Activated naive CD4-positive, alpha-beta T cell treated with anti-CD3 and anti-CD28 coated beads, Interleukin-2, amount 50 U/mL, for 24 hours (primary cell): ENCODE results near the gene ATL3.
"Not testable (repeated sequence)": the region's sequence is repeated elsewhere in the genome, so short reads cannot be mapped to it uniquely, and the experiment has no call there.

Experiments used
- H3K27ac Mint-ChIP-seq: one replicate; pipeline ENCODE4 v1.8.0; 2021; ENCODE audit warnings: mild to moderate bottlenecking, mixed read lengths
- H3K27me3 Mint-ChIP-seq: one replicate; pipeline ENCODE4 v1.8.0; 2021; ENCODE audit warnings: mixed read lengths
- H3K36me3 Mint-ChIP-seq: one replicate; pipeline ENCODE4 v1.8.0; 2021; ENCODE audit warnings: mixed read lengths
- H3K4me1 Mint-ChIP-seq: one replicate; pipeline ENCODE4 v1.8.0; 2021; ENCODE audit warnings: mixed read lengths
- H3K4me3 Mint-ChIP-seq: one replicate; pipeline ENCODE4 v1.8.0; 2021; ENCODE audit warnings: mild to moderate bottlenecking, mixed read lengths
- H3K9me3 Mint-ChIP-seq: one replicate; pipeline ENCODE4 v1.8.0; 2021; ENCODE audit warnings: mixed read lengths

The ATL3 gene

GRCh38 chr11:63663809-63664208 lies 7.4 kb downstream of the ATL3 start:
- peaks cover 55% of the 10 kb centered on the region for H3K4me1 Mint-ChIP-seq
- no peaks in the 10 kb centered on the region for H3K9me3 Mint-ChIP-seq
- H3K4me3 Mint-ChIP-seq: no peak overlapping the region
- no peak overlapping the region for H3K27ac Mint-ChIP-seq
- H3K27me3 Mint-ChIP-seq: no peaks in the 10 kb centered on the region
- peaks cover 2% of the 10 kb centered on the region for H3K36me3 Mint-ChIP-seq

GRCh38 chr11:63660972-63661371 lies 10.2 kb downstream of the ATL3 start:
- Mint-ChIP-seq H3K4me3 (no peak overlapping the region), H3K9me3 (no peaks in the 10 kb centered on the region), H3K27ac (no peak overlapping the region), H3K36me3 (peaks cover 3% of the 10 kb centered on the region), H3K4me1 (peaks cover 44% of the 10 kb centered on the region), H3K27me3 (no peaks in the 10 kb centered on the region)

GRCh38 chr11:63652671-63653070 lies 18.5 kb downstream of the ATL3 start:
- Mint-ChIP-seq H3K27ac (no peak overlapping the region), H3K9me3 (no peaks in the 10 kb centered on the region), H3K4me3 (no peak overlapping the region), H3K27me3 (no peaks in the 10 kb centered on the region), H3K36me3 (peaks cover 16% of the 10 kb centered on the region), H3K4me1 (peaks cover 14% of the 10 kb centered on the region)

GRCh38 chr11:63643205-63643604 lies 28.0 kb downstream of the ATL3 start:
- Mint-ChIP-seq H3K4me3 (no peak overlapping the region), H3K9me3 (no peaks in the 10 kb centered on the region), H3K27ac (no peak overlapping the region), H3K36me3 (peaks cover 10% of the 10 kb centered on the region), H3K27me3 (no peaks in the 10 kb centered on the region), H3K4me1 (peaks cover 5% of the 10 kb centered on the region)

GRCh38 chr11:63641727-63642126 lies 29.4 kb downstream of the ATL3 start:
- no peaks in the 10 kb centered on the region for H3K9me3 Mint-ChIP-seq
- H3K36me3 Mint-ChIP-seq: peaks cover 5% of the 10 kb centered on the region
- H3K4me1 Mint-ChIP-seq: peaks cover 11% of the 10 kb centered on the region
- H3K27me3 Mint-ChIP-seq: no peaks in the 10 kb centered on the region
- no peak overlapping the region for H3K4me3 Mint-ChIP-seq
- no peak overlapping the region for H3K27ac Mint-ChIP-seq

- peaks cover 17% of the 10 kb centered on the region for H3K4me1 Mint-ChIP-seq
- peaks cover 9% of the 10 kb centered on the region for H3K36me3 Mint-ChIP-seq
- H3K9me3 Mint-ChIP-seq: no peaks in the 10 kb centered on the region
- H3K4me3 Mint-ChIP-seq: no peak overlapping the region
- no peaks in the 10 kb centered on the region for H3K27me3 Mint-ChIP-seq
- H3K27ac Mint-ChIP-seq: peak overlapping the region; percentile 43
Measured at GRCh38 chr11:63639199-63639832, 31.9 kb downstream of the ATL3 start.

- H3K4me1 Mint-ChIP-seq: peaks cover 17% of the 10 kb centered on the region
- H3K27me3 Mint-ChIP-seq, H3K36me3 Mint-ChIP-seq, H3K27ac Mint-ChIP-seq, H3K4me3 Mint-ChIP-seq, H3K9me3 Mint-ChIP-seq: not testable (repeated sequence)
Measured at GRCh38 chr11:63638436-63638835, 32.7 kb downstream of the ATL3 start.

GRCh38 chr11:63635762-63636465 lies 35.3 kb downstream of the ATL3 start:
- Mint-ChIP-seq H3K4me1 (peaks cover 22% of the 10 kb centered on the region), H3K36me3 (peaks cover 14% of the 10 kb centered on the region), H3K27me3 (no peaks in the 10 kb centered on the region), H3K4me3 (no peak overlapping the region), H3K27ac (peak overlapping the region; percentile 3), H3K9me3 (no peaks in the 10 kb centered on the region)

GRCh38 chr11:63629426-63629825 lies 41.8 kb downstream of the ATL3 start:
- H3K27me3 Mint-ChIP-seq: no peaks in the 10 kb centered on the region
- H3K27ac Mint-ChIP-seq: no peak overlapping the region
- no peaks in the 10 kb centered on the region for H3K9me3 Mint-ChIP-seq
- no peak overlapping the region for H3K4me3 Mint-ChIP-seq
- H3K36me3 Mint-ChIP-seq: peaks cover 16% of the 10 kb centered on the region
- peaks cover 15% of the 10 kb centered on the region for H3K4me1 Mint-ChIP-seq

GRCh38 chr11:63623513-63624140 lies 47.5 kb downstream of the ATL3 start:
- H3K9me3 Mint-ChIP-seq: no peaks in the 10 kb centered on the region
- no peak overlapping the region for H3K27ac Mint-ChIP-seq
- no peaks in the 10 kb centered on the region for H3K36me3 Mint-ChIP-seq
- no peaks in the 10 kb centered on the region for H3K27me3 Mint-ChIP-seq
- H3K4me1 Mint-ChIP-seq: peaks cover 14% of the 10 kb centered on the region
- no peak overlapping the region for H3K4me3 Mint-ChIP-seq

- Mint-ChIP-seq H3K4me1 (peaks cover 8% of the 10 kb centered on the region), H3K4me3 (no peak overlapping the region), H3K9me3 (no peaks in the 10 kb centered on the region), H3K27ac (no peak overlapping the region), H3K27me3 (no peaks in the 10 kb centered on the region), H3K36me3 (no peaks in the 10 kb centered on the region)
Measured at GRCh38 chr11:63622323-63622722, 48.9 kb downstream of the ATL3 start.

GRCh38 chr11:63621071-63621470 lies 50.1 kb downstream of the ATL3 start:
- H3K27me3 Mint-ChIP-seq: no peaks in the 10 kb centered on the region
- no peaks in the 10 kb centered on the region for H3K9me3 Mint-ChIP-seq
- no peak overlapping the region for H3K27ac Mint-ChIP-seq
- H3K4me3 Mint-ChIP-seq: no peak overlapping the region
- H3K36me3 Mint-ChIP-seq: no peaks in the 10 kb centered on the region
- peaks cover 8% of the 10 kb centered on the region for H3K4me1 Mint-ChIP-seq

- peaks cover 8% of the 10 kb centered on the region for H3K4me1 Mint-ChIP-seq
- H3K36me3 Mint-ChIP-seq: no peaks in the 10 kb centered on the region
- no peaks in the 10 kb centered on the region for H3K9me3 Mint-ChIP-seq
- H3K4me3 Mint-ChIP-seq: no peak overlapping the region
- no peak overlapping the region for H3K27ac Mint-ChIP-seq
- H3K27me3 Mint-ChIP-seq: no peaks in the 10 kb centered on the region
Measured at GRCh38 chr11:63619967-63620366, 51.2 kb downstream of the ATL3 start.

GRCh38 chr11:63617686-63618085 lies 53.5 kb downstream of the ATL3 start:
- H3K4me3 Mint-ChIP-seq, H3K27ac Mint-ChIP-seq, H3K9me3 Mint-ChIP-seq, H3K36me3 Mint-ChIP-seq, H3K27me3 Mint-ChIP-seq: not testable (repeated sequence)
- H3K4me1 Mint-ChIP-seq: peaks cover 10% of the 10 kb centered on the region

GRCh38 chr11:63616953-63617352 lies 54.2 kb downstream of the ATL3 start:
- Mint-ChIP-seq H3K4me1 (peaks cover 12% of the 10 kb centered on the region), H3K4me3 (no peak overlapping the region), H3K27ac (no peak overlapping the region), H3K36me3 (no peaks in the 10 kb centered on the region), H3K9me3 (no peaks in the 10 kb centered on the region), H3K27me3 (no peaks in the 10 kb centered on the region)

GRCh38 chr11:63614136-63614671 lies 57.0 kb downstream of the ATL3 start, which contains the start of gene PLAAT3:
PLAAT3 (minus strand) TSS chr11:63614433; CDS start chr11:63614014, 419 bp downstream.
- H3K27me3 Mint-ChIP-seq: no peaks in the 10 kb centered on the region
- peaks cover 14% of the 10 kb centered on the region for H3K4me1 Mint-ChIP-seq
- no peaks in the 10 kb centered on the region for H3K36me3 Mint-ChIP-seq
- peak within 1 kb of the TSS; percentile 78 for H3K4me3 Mint-ChIP-seq
- H3K27ac Mint-ChIP-seq: no peak within 1 kb of the TSS
- H3K9me3 Mint-ChIP-seq: no peaks in the 10 kb centered on the region
